ENCODE data around the gene SLCO6A1.

Gene SLCO6A1

DNA sequence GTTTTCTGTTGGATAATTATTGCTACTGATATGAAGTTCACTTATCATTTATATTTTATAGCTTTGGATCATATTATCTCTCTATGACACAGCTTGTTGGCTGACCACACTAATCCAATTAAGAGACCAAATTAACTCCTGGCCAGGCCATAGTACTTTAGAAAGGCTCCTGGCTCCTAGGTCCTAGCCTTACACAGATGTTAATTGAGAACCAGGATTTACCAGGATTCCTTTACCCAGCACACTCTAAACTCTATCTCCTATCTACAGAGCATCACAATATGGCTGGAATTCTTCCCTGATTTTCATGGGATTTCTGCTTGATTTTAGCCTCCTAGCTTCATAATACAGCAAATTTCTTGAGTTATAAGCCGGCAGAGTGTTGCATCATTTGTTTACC, 80.3 kb downstream of the SLCO6A1 start:
- H3K27me3 ChIP-seq (replicated peaks; ENCODE audit: insufficient read depth, low read length) = no peaks in the 10 kb centered on the region
- no peak overlapping the region for H2AFZ ChIP-seq (ENCODE audit: low read length)
- DNase-seq = no peak
- H3K36me3 ChIP-seq (replicated peaks; ENCODE audit: insufficient read depth, low read length) = no peaks in the 10 kb centered on the region
- H3K4me2 ChIP-seq (ENCODE audit: low read depth, low read length) = no peak overlapping the region
- no peak overlapping the region for H3K27ac ChIP-seq (ENCODE audit: low read length)
- no peak for TF ChIP-seq EZH2 (optimal IDR thresholded peaks at IDR 0.05; ENCODE audit: low read depth, low read length)
- TF ChIP-seq, protein P1, sequence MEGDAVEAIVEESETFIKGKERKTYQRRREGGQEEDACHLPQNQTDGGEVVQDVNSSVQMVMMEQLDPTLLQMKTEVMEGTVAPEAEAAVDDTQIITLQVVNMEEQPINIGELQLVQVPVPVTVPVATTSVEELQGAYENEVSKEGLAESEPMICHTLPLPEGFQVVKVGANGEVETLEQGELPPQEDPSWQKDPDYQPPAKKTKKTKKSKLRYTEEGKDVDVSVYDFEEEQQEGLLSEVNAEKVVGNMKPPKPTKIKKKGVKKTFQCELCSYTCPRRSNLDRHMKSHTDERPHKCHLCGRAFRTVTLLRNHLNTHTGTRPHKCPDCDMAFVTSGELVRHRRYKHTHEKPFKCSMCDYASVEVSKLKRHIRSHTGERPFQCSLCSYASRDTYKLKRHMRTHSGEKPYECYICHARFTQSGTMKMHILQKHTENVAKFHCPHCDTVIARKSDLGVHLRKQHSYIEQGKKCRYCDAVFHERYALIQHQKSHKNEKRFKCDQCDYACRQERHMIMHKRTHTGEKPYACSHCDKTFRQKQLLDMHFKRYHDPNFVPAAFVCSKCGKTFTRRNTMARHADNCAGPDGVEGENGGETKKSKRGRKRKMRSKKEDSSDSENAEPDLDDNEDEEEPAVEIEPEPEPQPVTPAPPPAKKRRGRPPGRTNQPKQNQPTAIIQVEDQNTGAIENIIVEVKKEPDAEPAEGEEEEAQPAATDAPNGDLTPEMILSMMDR (IDR thresholded peaks at IDR 0.05; ENCODE audit: low read length) = no peak
- TF ChIP-seq EZH2phosphoT487 (IDR thresholded peaks at IDR 0.05; ENCODE audit: low read length) = no peak
- H3K9ac ChIP-seq (ENCODE audit: low read length) = no peak overlapping the region
- H3K79me2 ChIP-seq (ENCODE audit: low read length) = no peaks in the 10 kb centered on the region
- H3F3A ChIP-seq (ENCODE audit: insufficient read depth, low read length) = no peaks in the 10 kb centered on the region
- H3K9me3 ChIP-seq (replicated peaks; ENCODE audit: insufficient read depth, low read length) = no peaks in the 10 kb centered on the region
- no peaks in the 10 kb centered on the region for H3K9me2 ChIP-seq (replicated peaks; ENCODE audit: insufficient read depth, low read length)
- no peaks in the 10 kb centered on the region for H4K20me1 ChIP-seq (ENCODE audit: insufficient read depth, low read length)
- no peaks in the 10 kb centered on the region for H3K4me1 ChIP-seq (ENCODE audit: low read length)
- H3K4me3 ChIP-seq (ENCODE audit: low read length) = no peak overlapping the region

DNA sequence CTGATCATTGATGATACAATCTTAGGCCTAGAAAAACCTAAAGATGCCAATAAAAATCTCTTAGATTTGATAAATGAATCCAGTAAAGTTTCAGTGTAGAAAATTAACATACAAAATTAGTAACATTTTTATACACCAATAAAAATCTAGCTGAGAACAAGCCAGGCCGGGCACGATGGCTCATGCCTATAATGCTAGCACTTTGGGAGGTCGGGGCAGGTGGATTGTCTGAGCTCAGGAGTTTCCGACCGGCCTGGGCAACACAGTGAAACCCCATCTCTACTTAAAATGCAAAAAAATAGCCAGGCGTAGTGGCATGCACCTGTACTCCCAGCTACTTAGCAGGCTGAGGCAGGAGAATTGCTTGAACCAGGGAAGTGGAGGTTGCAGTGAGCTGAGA, 84.4 kb downstream of the SLCO6A1 start:
- Histone ChIP-seq H3K4me3 (ENCODE audit: low read length) (no peak overlapping the region), H3K36me3 (replicated peaks; ENCODE audit: insufficient read depth, low read length) (no peaks in the 10 kb centered on the region), H3K27ac (ENCODE audit: low read length) (no peak overlapping the region), H3K9ac (ENCODE audit: low read length) (no peak overlapping the region), H3F3A (ENCODE audit: insufficient read depth, low read length) (no peaks in the 10 kb centered on the region), H3K9me3 (replicated peaks; ENCODE audit: insufficient read depth, low read length) (no peaks in the 10 kb centered on the region), H4K20me1 (ENCODE audit: insufficient read depth, low read length) (no peaks in the 10 kb centered on the region), H3K4me1 (ENCODE audit: low read length) (no peaks in the 10 kb centered on the region), H3K79me2 (ENCODE audit: low read length) (no peaks in the 10 kb centered on the region), H3K4me2 (ENCODE audit: low read depth, low read length) (no peak overlapping the region), H3K27me3 (replicated peaks; ENCODE audit: insufficient read depth, low read length) (no peaks in the 10 kb centered on the region), H2AFZ (ENCODE audit: low read length) (no peak overlapping the region), H3K9me2 (replicated peaks; ENCODE audit: insufficient read depth, low read length) (no peaks in the 10 kb centered on the region)
- DNase-seq = no peak
- no peak for TF ChIP-seq EZH2phosphoT487 (IDR thresholded peaks at IDR 0.05; ENCODE audit: low read length)
- TF ChIP-seq EZH2 (optimal IDR thresholded peaks at IDR 0.05; ENCODE audit: low read depth, low read length) = no peak
- TF ChIP-seq, protein P1 (IDR thresholded peaks at IDR 0.05; ENCODE audit: low read length) = no peak

DNA sequence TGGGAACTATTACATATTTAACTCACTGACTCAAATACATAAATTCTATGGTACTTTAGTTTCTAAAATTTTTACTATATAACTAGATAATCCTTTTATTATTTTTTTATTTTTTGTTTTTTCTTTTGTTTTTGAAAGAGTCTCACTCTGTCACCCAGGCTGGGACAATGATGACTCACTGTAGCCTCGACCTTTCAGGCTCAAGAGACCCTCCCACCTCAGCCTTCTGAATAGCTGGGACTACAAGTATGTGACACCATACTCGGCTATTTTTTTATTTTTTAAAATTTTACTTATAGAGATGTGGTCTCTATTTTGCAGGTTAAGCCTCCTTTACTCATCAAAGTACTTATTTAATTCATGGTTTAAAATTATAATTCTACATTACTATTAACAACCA, 110.6 kb downstream of the SLCO6A1 start:
- Histone ChIP-seq H3K4me2 (ENCODE audit: low read depth, low read length) (no peak overlapping the region), H2AFZ (ENCODE audit: low read length) (no peak overlapping the region), H3K79me2 (ENCODE audit: low read length) (no peaks in the 10 kb centered on the region), H3K9me2 (replicated peaks; ENCODE audit: insufficient read depth, low read length) (no peaks in the 10 kb centered on the region), H4K20me1 (ENCODE audit: insufficient read depth, low read length) (no peaks in the 10 kb centered on the region), H3F3A (ENCODE audit: insufficient read depth, low read length) (no peaks in the 10 kb centered on the region), H3K4me3 (ENCODE audit: low read length) (no peak overlapping the region), H3K9ac (ENCODE audit: low read length) (no peak overlapping the region), H3K9me3 (replicated peaks; ENCODE audit: insufficient read depth, low read length) (no peaks in the 10 kb centered on the region), H3K4me1 (ENCODE audit: low read length) (no peaks in the 10 kb centered on the region), H3K27me3 (replicated peaks; ENCODE audit: insufficient read depth, low read length) (no peaks in the 10 kb centered on the region), H3K27ac (ENCODE audit: low read length) (no peak overlapping the region), H3K36me3 (replicated peaks; ENCODE audit: insufficient read depth, low read length) (no peaks in the 10 kb centered on the region)
- TF ChIP-seq EZH2phosphoT487 (IDR thresholded peaks at IDR 0.05; ENCODE audit: low read length) (no peak), EZH2 (optimal IDR thresholded peaks at IDR 0.05; ENCODE audit: low read depth, low read length) (no peak)
- TF ChIP-seq, protein P1 (IDR thresholded peaks at IDR 0.05; ENCODE audit: low read length) = no peak
- DNase-seq = no peak
